GM19099 (cell line): ENCODE measurements around the gene MINDY3.

Experiments used
- POLR2A ChIP-seq: IDR thresholded peaks from 3 replicates; pipeline ENCODE4 v1.6.1; 2011; ENCODE audit warnings: low read depth; ENCODE audit not compliant: insufficient read length; ENCODE audit errors: extremely low read depth

Gene MINDY3

GRCh38 chr10:15821046-15821683, 39.1 kb downstream of the MINDY3 start:
- TF ChIP-seq POLR2A, result no peak

- no peak for TF ChIP-seq POLR2A
These were observed 42.8 kb downstream of the MINDY3 start for GRCh38 chr10:15817409-15818046.

- no peak for TF ChIP-seq POLR2A
These were observed 44.9 kb downstream of the MINDY3 start for GRCh38 chr10:15815242-15815885.

GRCh38 chr10:15814565-15814964, 45.7 kb downstream of the MINDY3 start:
- no peak for TF ChIP-seq POLR2A

GRCh38 chr10:15813415-15813814, 46.9 kb downstream of the MINDY3 start:
- no peak for TF ChIP-seq POLR2A

GRCh38 chr10:15809450-15809849, 50.9 kb downstream of the MINDY3 start:
- TF ChIP-seq POLR2A, result no peak

- TF ChIP-seq POLR2A, result no peak
These were observed 52.0 kb downstream of the MINDY3 start for GRCh38 chr10:15808204-15808797.

- no peak for TF ChIP-seq POLR2A
These were observed 54.8 kb downstream of the MINDY3 start for GRCh38 chr10:15805395-15806058.

GRCh38 chr10:15804109-15804508, 56.2 kb downstream of the MINDY3 start:
- TF ChIP-seq POLR2A, result no peak

GRCh38 chr10:15802375-15802949, 57.8 kb downstream of the MINDY3 start:
- TF ChIP-seq POLR2A, result no peak

GRCh38 chr10:15801641-15802040, 58.7 kb downstream of the MINDY3 start:
- TF ChIP-seq POLR2A, result no peak

GRCh38 chr10:15801147-15801546, 59.2 kb downstream of the MINDY3 start:
- no peak for TF ChIP-seq POLR2A

- TF ChIP-seq POLR2A, result no peak
These were observed 63.0 kb downstream of the MINDY3 start for GRCh38 chr10:15797346-15797745.

GRCh38 chr10:15796762-15797161, 63.5 kb downstream of the MINDY3 start:
- TF ChIP-seq POLR2A, result no peak

GRCh38 chr10:15796098-15796759, 64.1 kb downstream of the MINDY3 start:
- no peak for TF ChIP-seq POLR2A
